WTC11 (cell line): Measurements from ENCODE around the gene BRK1.

Experiments
- JUN ChIP-seq: sonication (generic); formaldehyde crosslinking; IDR thresholded peaks from 2 replicates; pipeline ENCODE4 v1.8.0; 2023; ENCODE audit warnings: mild to moderate bottlenecking, missing genetic modification reagents
- TF ChIP-seq, protein P1 (sequence below): sonication (generic); formaldehyde crosslinking; IDR thresholded peaks from 2 replicates; pipeline ENCODE4 v1.8.0; 2022; ENCODE audit warnings: missing genetic modification reagents
- TF ChIP-seq, protein P2 (sequence below): fragments of 200-600 bp; IDR thresholded peaks from 2 replicates; pipeline ENCODE4 v1.8.0; 2022; ENCODE audit warnings: antibody characterized with exemption
- TF ChIP-seq, protein P3 (sequence below): sonication (generic); formaldehyde crosslinking; IDR thresholded peaks from 2 replicates; pipeline ENCODE4 v1.8.0; 2022; ENCODE audit warnings: mild to moderate bottlenecking, missing genetic modification reagents

GRCh38 chr3:10140996-10141546, 25.6 kb downstream of the BRK1 start:
- TF ChIP-seq, protein P1, sequence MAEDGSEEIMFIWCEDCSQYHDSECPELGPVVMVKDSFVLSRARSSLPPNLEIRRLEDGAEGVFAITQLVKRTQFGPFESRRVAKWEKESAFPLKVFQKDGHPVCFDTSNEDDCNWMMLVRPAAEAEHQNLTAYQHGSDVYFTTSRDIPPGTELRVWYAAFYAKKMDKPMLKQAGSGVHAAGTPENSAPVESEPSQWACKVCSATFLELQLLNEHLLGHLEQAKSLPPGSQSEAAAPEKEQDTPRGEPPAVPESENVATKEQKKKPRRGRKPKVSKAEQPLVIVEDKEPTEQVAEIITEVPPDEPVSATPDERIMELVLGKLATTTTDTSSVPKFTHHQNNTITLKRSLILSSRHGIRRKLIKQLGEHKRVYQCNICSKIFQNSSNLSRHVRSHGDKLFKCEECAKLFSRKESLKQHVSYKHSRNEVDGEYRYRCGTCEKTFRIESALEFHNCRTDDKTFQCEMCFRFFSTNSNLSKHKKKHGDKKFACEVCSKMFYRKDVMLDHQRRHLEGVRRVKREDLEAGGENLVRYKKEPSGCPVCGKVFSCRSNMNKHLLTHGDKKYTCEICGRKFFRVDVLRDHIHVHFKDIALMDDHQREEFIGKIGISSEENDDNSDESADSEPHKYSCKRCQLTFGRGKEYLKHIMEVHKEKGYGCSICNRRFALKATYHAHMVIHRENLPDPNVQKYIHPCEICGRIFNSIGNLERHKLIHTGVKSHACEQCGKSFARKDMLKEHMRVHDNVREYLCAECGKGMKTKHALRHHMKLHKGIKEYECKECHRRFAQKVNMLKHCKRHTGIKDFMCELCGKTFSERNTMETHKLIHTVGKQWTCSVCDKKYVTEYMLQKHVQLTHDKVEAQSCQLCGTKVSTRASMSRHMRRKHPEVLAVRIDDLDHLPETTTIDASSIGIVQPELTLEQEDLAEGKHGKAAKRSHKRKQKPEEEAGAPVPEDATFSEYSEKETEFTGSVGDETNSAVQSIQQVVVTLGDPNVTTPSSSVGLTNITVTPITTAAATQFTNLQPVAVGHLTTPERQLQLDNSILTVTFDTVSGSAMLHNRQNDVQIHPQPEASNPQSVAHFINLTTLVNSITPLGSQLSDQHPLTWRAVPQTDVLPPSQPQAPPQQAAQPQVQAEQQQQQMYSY = no peak
- no peak for TF ChIP-seq JUN
- TF ChIP-seq, protein P2, sequence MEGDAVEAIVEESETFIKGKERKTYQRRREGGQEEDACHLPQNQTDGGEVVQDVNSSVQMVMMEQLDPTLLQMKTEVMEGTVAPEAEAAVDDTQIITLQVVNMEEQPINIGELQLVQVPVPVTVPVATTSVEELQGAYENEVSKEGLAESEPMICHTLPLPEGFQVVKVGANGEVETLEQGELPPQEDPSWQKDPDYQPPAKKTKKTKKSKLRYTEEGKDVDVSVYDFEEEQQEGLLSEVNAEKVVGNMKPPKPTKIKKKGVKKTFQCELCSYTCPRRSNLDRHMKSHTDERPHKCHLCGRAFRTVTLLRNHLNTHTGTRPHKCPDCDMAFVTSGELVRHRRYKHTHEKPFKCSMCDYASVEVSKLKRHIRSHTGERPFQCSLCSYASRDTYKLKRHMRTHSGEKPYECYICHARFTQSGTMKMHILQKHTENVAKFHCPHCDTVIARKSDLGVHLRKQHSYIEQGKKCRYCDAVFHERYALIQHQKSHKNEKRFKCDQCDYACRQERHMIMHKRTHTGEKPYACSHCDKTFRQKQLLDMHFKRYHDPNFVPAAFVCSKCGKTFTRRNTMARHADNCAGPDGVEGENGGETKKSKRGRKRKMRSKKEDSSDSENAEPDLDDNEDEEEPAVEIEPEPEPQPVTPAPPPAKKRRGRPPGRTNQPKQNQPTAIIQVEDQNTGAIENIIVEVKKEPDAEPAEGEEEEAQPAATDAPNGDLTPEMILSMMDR = no peak
- TF ChIP-seq, protein P3, sequence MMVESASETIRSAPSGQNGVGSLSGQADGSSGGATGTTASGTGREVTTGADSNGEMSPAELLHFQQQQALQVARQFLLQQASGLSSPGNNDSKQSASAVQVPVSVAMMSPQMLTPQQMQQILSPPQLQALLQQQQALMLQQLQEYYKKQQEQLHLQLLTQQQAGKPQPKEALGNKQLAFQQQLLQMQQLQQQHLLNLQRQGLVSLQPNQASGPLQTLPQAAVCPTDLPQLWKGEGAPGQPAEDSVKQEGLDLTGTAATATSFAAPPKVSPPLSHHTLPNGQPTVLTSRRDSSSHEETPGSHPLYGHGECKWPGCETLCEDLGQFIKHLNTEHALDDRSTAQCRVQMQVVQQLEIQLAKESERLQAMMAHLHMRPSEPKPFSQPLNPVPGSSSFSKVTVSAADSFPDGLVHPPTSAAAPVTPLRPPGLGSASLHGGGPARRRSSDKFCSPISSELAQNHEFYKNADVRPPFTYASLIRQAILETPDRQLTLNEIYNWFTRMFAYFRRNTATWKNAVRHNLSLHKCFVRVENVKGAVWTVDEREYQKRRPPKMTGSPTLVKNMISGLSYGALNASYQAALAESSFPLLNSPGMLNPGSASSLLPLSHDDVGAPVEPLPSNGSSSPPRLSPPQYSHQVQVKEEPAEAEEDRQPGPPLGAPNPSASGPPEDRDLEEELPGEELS (CRISPR knock-in tag) = no peak
